Loucy (cell line): ENCODE data around the gene NAA35.

Source experiments
- H2AFZ ChIP-seq: fragments of 200-600 bp; sonication (generic); 2 replicates; pipeline ENCODE4 v1.6.0; 2016; ENCODE audit warnings: antibody characterized with exemption, mild to moderate bottlenecking, low read length, moderate library complexity
- H3F3A ChIP-seq: fragments of 200-600 bp; 2 replicates; pipeline ENCODE4 v1.6.0; 2016; ENCODE audit warnings: antibody characterized with exemption, low read depth, mild to moderate bottlenecking
- H3K27me3 ChIP-seq: fragments of 200-600 bp; sonication (generic); 2 replicates; pipeline ENCODE4 v1.6.1; 2014; ENCODE audit warnings: low read length, mild to moderate bottlenecking; ENCODE audit not compliant: insufficient read depth, poor library complexity, severe bottlenecking
- H3K36me3 ChIP-seq: fragments of 200-600 bp; sonication (generic); 2 replicates; pipeline ENCODE4 v1.6.1; 2016; ENCODE audit warnings: low read length; ENCODE audit not compliant: insufficient read depth
- H3K4me1 ChIP-seq: fragments of 200-600 bp; sonication (generic); 2 replicates; pipeline ENCODE4 v1.5.1; 2014; ENCODE audit warnings: low read length, mild to moderate bottlenecking; ENCODE audit not compliant: insufficient read depth, poor library complexity, severe bottlenecking
- H3K4me2 ChIP-seq: fragments of 200-600 bp; sonication (generic); 2 replicates; pipeline ENCODE4 v1.6.0; 2014; ENCODE audit warnings: antibody characterized with exemption, low read length, low read depth, mild to moderate bottlenecking; ENCODE audit not compliant: poor library complexity, severe bottlenecking
- H3K4me3 ChIP-seq: fragments of 200-600 bp; sonication (generic); 2 replicates; pipeline ENCODE4 v1.5.1; 2014; ENCODE audit warnings: low read length, mild to moderate bottlenecking, mixed read lengths; ENCODE audit not compliant: poor library complexity, severe bottlenecking
- H3K79me2 ChIP-seq: fragments of 200-600 bp; sonication (generic); 2 replicates; pipeline ENCODE4 v1.6.1; 2014; ENCODE audit warnings: low read length; ENCODE audit not compliant: insufficient read depth
- H3K9ac ChIP-seq: fragments of 200-600 bp; sonication (generic); 2 replicates; pipeline ENCODE4 v1.6.0; 2014; ENCODE audit warnings: mild to moderate bottlenecking, low read depth, low read length, moderate library complexity; ENCODE audit not compliant: poor library complexity, severe bottlenecking
- H3K9me2 ChIP-seq: fragments of 200-600 bp; sonication (generic); replicated peaks from 2 replicates; pipeline ENCODE4 v1.6.1; 2016; ENCODE audit warnings: low read depth, low read length, mixed read lengths
- H3K9me3 ChIP-seq: fragments of 200-600 bp; sonication (generic); 2 replicates; pipeline ENCODE4 v1.6.1; 2014; ENCODE audit warnings: mild to moderate bottlenecking, antibody characterized with exemption, low read length, low read depth; ENCODE audit not compliant: insufficient read depth
- H4K20me1 ChIP-seq: fragments of 200-600 bp; sonication (generic); 2 replicates; pipeline ENCODE4 v1.6.0; 2014; ENCODE audit warnings: antibody characterized with exemption, low read length, mild to moderate bottlenecking; ENCODE audit not compliant: insufficient read depth, poor library complexity, severe bottlenecking
- CTCF ChIP-seq: fragments of 200-600 bp; sonication (generic); conservative IDR thresholded peaks from 2 replicates; pipeline ENCODE4 v1.5.1; 2014; ENCODE audit warnings: mild to moderate bottlenecking, antibody characterized with exemption, low read length
- EZH2phosphoT487 ChIP-seq: fragments of 200-600 bp; IDR thresholded peaks from 2 replicates; pipeline ENCODE4 v1.6.1; 2018; ENCODE audit warnings: antibody characterized with exemption, mild to moderate bottlenecking, moderate library complexity, borderline replicate concordance

NAA35 gene

GRCh38 chr9:85984457-85984856 lies 43.5 kb downstream of the NAA35 start:
- TF ChIP-seq CTCF (no peak), EZH2phosphoT487 (no peak)
- Histone ChIP-seq H3K9me2 (no peaks in the 10 kb centered on the region), H3K4me1 (no peaks in the 10 kb centered on the region), H3K9ac (no peak overlapping the region), H3K4me3 (no peak overlapping the region), H3K36me3 (peaks cover 48% of the 10 kb centered on the region; the same call in 1 of the 2 replicates), H3K79me2 (no peaks in the 10 kb centered on the region), H2AFZ (no peak overlapping the region), H3K27me3 (no peaks in the 10 kb centered on the region), H3K4me2 (no peak overlapping the region), H3K9me3 (no peaks in the 10 kb centered on the region), H4K20me1 (no peaks in the 10 kb centered on the region), H3F3A (no peaks in the 10 kb centered on the region)

- H3K36me3 ChIP-seq: peaks cover 21% of the 10 kb centered on the region; the same call in 1 of the 2 replicates
- H3K9me3 ChIP-seq: no peaks in the 10 kb centered on the region
- no peaks in the 10 kb centered on the region for H3F3A ChIP-seq
- H3K27me3 ChIP-seq: no peaks in the 10 kb centered on the region
- no peak overlapping the region for H3K4me2 ChIP-seq
- H3K9me2 ChIP-seq: no peaks in the 10 kb centered on the region
- H3K79me2 ChIP-seq: no peaks in the 10 kb centered on the region
- H3K4me3 ChIP-seq: no peak overlapping the region
- H2AFZ ChIP-seq: no peak overlapping the region
- H4K20me1 ChIP-seq: no peaks in the 10 kb centered on the region
- no peak for TF ChIP-seq CTCF
- no peak for TF ChIP-seq EZH2phosphoT487
- no peaks in the 10 kb centered on the region for H3K4me1 ChIP-seq
- no peak overlapping the region for H3K9ac ChIP-seq
Observed at GRCh38 chr9:85987236-85987635, 46.3 kb downstream of the NAA35 start.

- Histone ChIP-seq H3K36me3 (peaks cover 16% of the 10 kb centered on the region; the same call in 1 of the 2 replicates), H3K4me2 (no peak overlapping the region), H3K4me1 (no peaks in the 10 kb centered on the region), H2AFZ (no peak overlapping the region), H3K9ac (no peak overlapping the region), H3K9me2 (no peaks in the 10 kb centered on the region), H3K9me3 (no peaks in the 10 kb centered on the region), H3F3A (no peaks in the 10 kb centered on the region), H3K79me2 (no peaks in the 10 kb centered on the region), H3K4me3 (no peak overlapping the region), H4K20me1 (no peaks in the 10 kb centered on the region), H3K27me3 (no peaks in the 10 kb centered on the region)
- no peak for TF ChIP-seq EZH2phosphoT487
Observed at GRCh38 chr9:85994191-85994590, 53.2 kb downstream of the NAA35 start.

- peaks cover 17% of the 10 kb centered on the region; the same call in 1 of the 2 replicates for H3K36me3 ChIP-seq
- no peaks in the 10 kb centered on the region for H3K9me2 ChIP-seq
- no peaks in the 10 kb centered on the region for H4K20me1 ChIP-seq
Observed at GRCh38 chr9:85995097-85995496, 54.2 kb downstream of the NAA35 start.

More at GRCh38 chr9:85995097-85995496, 54.2 kb downstream of the NAA35 start:
- Histone ChIP-seq H3K4me1 (no peaks in the 10 kb centered on the region), H3K27me3 (no peaks in the 10 kb centered on the region), H3K9ac (no peak overlapping the region), H3K4me2 (no peak overlapping the region), H3K4me3 (no peak overlapping the region), H2AFZ (no peak overlapping the region), H3K9me3 (no peaks in the 10 kb centered on the region), H3F3A (no peaks in the 10 kb centered on the region), H3K79me2 (no peaks in the 10 kb centered on the region)
- TF ChIP-seq EZH2phosphoT487 (no peak), CTCF (no peak)
